Panc1 (cell line): Measurements from ENCODE around the gene OR8K1. TPM values are rescaled to one million over a fixed set of nuclear protein-coding genes. Genes with fewer than 3 reads are reported as not detected.

Experiments used
- ATAC-seq: fragments of 200-7000 bp; cut with Tn5 transposase; 2 replicates; pipeline ENCODE4 v1.9.1; 2020; ENCODE audit warnings: mild to moderate bottlenecking, moderate library complexity
- Bru-seq: library from RNA; stranded (reverse); fragments of 400-500 nt; gene quantifications from one replicate; lab custom pipeline; 2021; lab: Mats Ljungman, UMichigan
- BruChase-seq, 2 experiments: library from RNA; stranded (reverse); fragments of 400-500 nt; gene quantifications; one replicate each; lab custom pipeline; 2021; lab: Mats Ljungman, UMichigan
- BruUV-seq: library from RNA; stranded (reverse); fragments of 400-500 nt; replicated peaks from 2 replicates; lab custom pipeline; 2021; lab: Mats Ljungman, UMichigan
- CTCF ChIA-PET: fragments of 300-600 bp; sonication (Branson Sonifier 250); formaldehyde crosslinking; loops from one replicate; lab custom pipeline; 2022; ENCODE audit warnings: antibody characterized with exemption; lab: Charles Lee
- POLR2A ChIA-PET: fragments of 300-600 bp; sonication (Branson Sonifier 250); formaldehyde crosslinking; loops from one replicate; lab custom pipeline; 2022; ENCODE audit warnings: antibody characterized with exemption; lab: Charles Lee
- DNase-seq: peaks from one replicate; pipeline ENCODE4 v3.0.0-alpha.2; 2010; ENCODE audit warnings: low read depth, low spot score
- H3K27ac ChIP-seq: 2 replicates; pipeline ENCODE4 v1.5.1; 2011; ENCODE audit warnings: mild to moderate bottlenecking, low read length, inconsistent platforms
- H3K27me3 ChIP-seq: fragments of 200-500 bp; sonication (Bioruptor generic); 2 replicates; pipeline ENCODE4 v1.6.0; 2014; ENCODE audit warnings: low read length, inconsistent platforms; ENCODE audit not compliant: control insufficient read depth, insufficient read depth
- H3K36me3 ChIP-seq: fragments of 200-500 bp; sonication (Bioruptor generic); 2 replicates; pipeline ENCODE4 v1.5.1; 2014; ENCODE audit warnings: inconsistent platforms, mild to moderate bottlenecking, low read length, moderate library complexity; ENCODE audit not compliant: control insufficient read depth, insufficient read depth
- H3K4me1 ChIP-seq: 2 replicates; pipeline ENCODE4 v1.5.1; 2011; ENCODE audit warnings: inconsistent platforms, mild to moderate bottlenecking, low read length, moderate library complexity; ENCODE audit not compliant: control insufficient read depth, insufficient read depth
- H3K4me3 ChIP-seq, 2 experiments: 2 replicates each; pipeline ENCODE4 v1.5.1; 2011 to 2012; ENCODE audit warnings: low read depth in 2 of 2, low read length in 2 of 2, mild to moderate bottlenecking in 2 of 2, inconsistent platforms in 1 of 2, moderate library complexity in 1 of 2
- H3K9me3 ChIP-seq: fragments of 200-500 bp; sonication (Bioruptor generic); 2 replicates; pipeline ENCODE4 v1.5.1; 2014; ENCODE audit warnings: low read depth, mild to moderate bottlenecking, inconsistent platforms, low read length, moderate library complexity; ENCODE audit not compliant: control insufficient read depth, insufficient read depth
- CTCF ChIP-seq: fragments of 450-650 bp; IDR thresholded peaks from 2 replicates; pipeline ENCODE4 v1.5.1; 2017; ENCODE audit warnings: mild to moderate bottlenecking
- POLR2AphosphoS5 ChIP-seq: IDR thresholded peaks from 2 replicates; pipeline ENCODE4 v1.6.1; 2012; ENCODE audit warnings: mild to moderate bottlenecking, low read depth, low read length, moderate library complexity
- REST ChIP-seq, 2 experiments: IDR thresholded peaks; 2 replicates each; pipeline ENCODE4 v1.6.1; 2011 to 2012; ENCODE audit warnings: low read depth in 2 of 2, control low read depth in 1 of 2, low read length in 1 of 2, mild to moderate bottlenecking in 1 of 2, moderate library complexity in 1 of 2; ENCODE audit not compliant: insufficient read depth in 1 of 2
- SIN3A ChIP-seq: IDR thresholded peaks from 2 replicates; pipeline ENCODE4 v1.6.1; 2012; ENCODE audit warnings: low read depth, mild to moderate bottlenecking, low read length, moderate library complexity, borderline replicate concordance; ENCODE audit not compliant: insufficient read depth
- TCF7L2 ChIP-seq: IDR thresholded peaks from 2 replicates; pipeline ENCODE4 v1.6.1; 2011; ENCODE audit warnings: mild to moderate bottlenecking, low read depth, low read length, inconsistent platforms
- in situ Hi-C: cut with HindIII; loops from 2 replicates; pipeline ENCODE4 v1.10.0; 2016; ENCODE audit warnings: low sequenced_read_pairs, low pct_unique_long_range_greater_than_20kb
- intact Hi-C: fragments of 100-400 bp; cut with micrococcal nuclease; formaldehyde crosslinking; loops from one replicate; pipeline ENCODE4 v1.10.0; 2022; ENCODE audit not compliant: unreplicated experiment
- long read RNA-seq: library from polyadenylated mRNA; unstranded; transcript quantifications from one replicate; pipeline ENCODE4 v2.0.0, GENCODE V29; 2021; ENCODE audit not compliant: unreplicated experiment
- polyA plus RNA-seq: library from polyadenylated mRNA; unstranded; fragments of >200 nt; gene quantifications from one replicate; pipeline ENCODE4 v1.2.1, GENCODE V29; 2012; ENCODE audit warnings: missing spikeins; ENCODE audit not compliant: insufficient read length
- total RNA-seq: library from RNA; stranded (reverse); gene quantifications from one replicate; pipeline ENCODE4 v1.2.1, GENCODE V29; 2021; ENCODE audit not compliant: unreplicated experiment

OR8K1 gene
- not detected for total RNA-seq
- polyA plus RNA-seq, result not detected
- Bru-seq, nascent RNA, result not detected
- BruChase-seq, experiment 1, labeled RNA remaining after a 2-hour chase, result not detected
- not detected for BruChase-seq, experiment 2, labeled RNA remaining after a 6-hour chase
- long read RNA-seq, result 0 reads

- in situ Hi-C loops (no loop called here), intact Hi-C loops (no loop called here)
- POLR2A ChIA-PET, result no interaction called here
Measured at GRCh38 chr11:56345739-56346138, at the start of gene OR8K1. Gene OR8K1 (plus strand): TSS chr11:56346039. CDS start chr11:56346039, 0 bp downstream.

DNA sequence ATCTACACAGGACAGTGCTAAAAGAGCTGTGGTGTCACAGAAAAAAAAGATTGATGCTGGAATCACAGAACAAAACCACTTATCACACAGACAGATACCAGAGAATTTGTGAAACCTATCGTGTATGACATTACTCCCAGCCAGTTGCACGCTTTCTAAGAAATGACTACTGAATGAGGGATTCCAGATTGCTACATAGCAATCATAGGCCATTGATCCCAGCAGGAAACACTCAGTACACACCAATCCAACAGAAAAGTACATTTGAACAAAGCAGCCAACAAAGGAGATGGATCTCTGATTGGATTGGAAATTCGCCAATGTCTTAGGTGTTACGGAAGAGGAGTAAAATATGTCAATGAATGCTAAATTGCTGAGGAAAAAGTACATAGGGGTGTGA lies 48.9 kb upstream of the OR8K1 start:
- intact Hi-C loops, result no loop called here
- ATAC-seq, result no peak
- Histone ChIP-seq H3K27ac (no peak overlapping the region), H3K9me3 (no peaks in the 10 kb centered on the region), H3K4me1 (no peaks in the 10 kb centered on the region), H3K4me3 (no peak overlapping the region), H3K36me3 (no peaks in the 10 kb centered on the region), H3K27me3 (no peaks in the 10 kb centered on the region)
- in situ Hi-C loops, result no loop called here
- BruUV-seq, result no TSS peak
- DNase-seq, result no peak
- TF ChIP-seq CTCF, result no peak
- no peak for TF ChIP-seq TCF7L2
- no peak for TF ChIP-seq SIN3A
- no peak for TF ChIP-seq REST (IDR thresholded peaks at IDR 0.05; ENCODE audit: insufficient read depth in 1 of 2, low read depth in 2 of 2, low read length in 1 of 2)
- TF ChIP-seq POLR2AphosphoS5, result no peak
- ChIA-PET CTCF (no interaction called here), POLR2A (no interaction called here)

More at GRCh38 chr11:56345739-56346138, at the start of gene OR8K1:
- DNase-seq, result no peak
- BruUV-seq, result no TSS peak
- ATAC-seq, result no peak
- Histone ChIP-seq H3K9me3 (no peaks in the 10 kb centered on the region), H3K4me1 (no peaks in the 10 kb centered on the region), H3K36me3 (no peaks in the 10 kb centered on the region), H3K27me3 (no peaks in the 10 kb centered on the region), H3K4me3 (no peak within 1 kb of the TSS), H3K27ac (no peak within 1 kb of the TSS)
- CTCF ChIA-PET, result no interaction called here
- TF ChIP-seq REST (IDR thresholded peaks at IDR 0.05; ENCODE audit: insufficient read depth in 1 of 2, low read depth in 2 of 2, low read length in 1 of 2), result no peak
- no peak for TF ChIP-seq POLR2AphosphoS5
- no peak for TF ChIP-seq SIN3A
- TF ChIP-seq TCF7L2, result no peak
- TF ChIP-seq CTCF, result no peak
